Breast epithelium (tissue), 4 donors: ENCODE data around the gene CLPSL1. TPM values are rescaled to one million over a fixed set of nuclear protein-coding genes. Genes with fewer than 3 reads are reported as not detected.

Experiments
- DNase-seq, 2 donors: peaks; one replicate each; pipeline ENCODE4 v3.0.0-alpha.2; 2019; ENCODE audit warnings: low spot score in 2 of 2
- H3K27ac ChIP-seq, 2 donors: fragments of 200-600 bp; sonication (generic) in 1 of 2; one replicate each; pipeline ENCODE4 v1.5.1; 2016 to 2019; ENCODE audit warnings: mild to moderate bottlenecking in 1 of 2
- H3K27me3 ChIP-seq, 2 donors: fragments of 200-600 bp; sonication (generic) in 1 of 2; one replicate each; pipeline versions ENCODE4 v1.5.1 to v1.6.0; 2017 to 2019; ENCODE audit warnings: control low read depth in 1 of 2, mild to moderate bottlenecking in 1 of 2
- H3K36me3 ChIP-seq: fragments of 200-600 bp; one replicate; pipeline ENCODE4 v1.5.1; 2019
- H3K4me1 ChIP-seq, 2 donors: fragments of 200-600 bp; sonication (generic); one replicate each; pipeline ENCODE4 v1.5.1; 2016 to 2019; ENCODE audit warnings: control low read depth in 1 of 2
- H3K4me3 ChIP-seq, 3 donors: fragments of 200-600 bp; sonication (generic); 1 replicate in 2 of 3; 2 replicates in 1 of 3; pipeline ENCODE4 v1.5.1; 2016 to 2019; ENCODE audit warnings: mild to moderate bottlenecking in 3 of 3, moderate library complexity in 2 of 3
- H3K9me3 ChIP-seq, 2 donors: fragments of 200-600 bp; sonication (generic) in 1 of 2; one replicate each; pipeline ENCODE4 v1.5.1; 2016 to 2019; ENCODE audit warnings: control low read depth in 1 of 2
- CTCF ChIP-seq, 3 donors: fragments of 450-650 bp; IDR thresholded peaks; one replicate each; pipeline ENCODE4 v1.5.1; 2016 to 2017; ENCODE audit warnings: antibody characterized with exemption in 3 of 3, mild to moderate bottlenecking in 3 of 3, moderate library complexity in 3 of 3
- POLR2A ChIP-seq: fragments of 450-650 bp; IDR thresholded peaks from one replicate; pipeline ENCODE4 v1.6.1; 2016; ENCODE audit warnings: antibody characterized with exemption, mild to moderate bottlenecking, moderate library complexity
- POLR2AphosphoS5 ChIP-seq, 3 donors: sonication (generic); formaldehyde crosslinking; IDR thresholded peaks; one replicate each; pipeline ENCODE4 v1.6.1; 2017; ENCODE audit warnings: antibody characterized with exemption in 3 of 3
- intact Hi-C: fragments of 100-400 bp; cut with DNase I; formaldehyde crosslinking; loops from one replicate; pipeline ENCODE4 v1.15.1; 2023; ENCODE audit warnings: low total_unique reads
- total RNA-seq, 3 donors: library from RNA; depleted of rRNA; stranded (reverse); fragments of >200 nt; gene quantifications; one replicate each; pipeline ENCODE4 v1.1.0, GENCODE V29; 2016

The CLPSL1 gene
- total RNA-seq, 3 donors from 2014 or later: 1.3 TPM; not detected in 2

GRCh38 chr6:35735452-35735851, 45.4 kb upstream of the CLPSL1 start:
- Histone ChIP-seq H3K36me3 (no peaks in the 10 kb centered on the region), H3K4me3 (no peak overlapping the region), H3K4me1 (peaks cover 16 to 26% of the 10 kb centered on the region in 2 donors), H3K27me3 (no peaks in the 10 kb centered on the region), H3K9me3 (no peaks in the 10 kb centered on the region), H3K27ac (no peak overlapping the region)
- DNase-seq: no peak
- TF ChIP-seq POLR2AphosphoS5 (IDR thresholded peaks at IDR 0.05): no peak
- TF ChIP-seq CTCF (IDR thresholded peaks at IDR 0.05): no peak
- intact Hi-C loops: loop anchor here (5.0 kb wide), 2 partner anchors 148 to 208 kb away; no protein-coding TSS in a partner anchor

- Histone ChIP-seq H3K4me1 (peaks cover 16 to 20% of the 10 kb centered on the region in 2 donors), H3K27ac (no peak overlapping the region), H3K9me3 (no peaks in the 10 kb centered on the region), H3K27me3 (no peaks in the 10 kb centered on the region), H3K36me3 (no peaks in the 10 kb centered on the region), H3K4me3 (no peak overlapping the region)
- no peak for TF ChIP-seq POLR2A
- TF ChIP-seq CTCF (IDR thresholded peaks at IDR 0.05): peak; percentile 79 to 92 (median 85)
- peak in 2 of 3 donors; percentile 19 to 22 for TF ChIP-seq POLR2AphosphoS5 (IDR thresholded peaks at IDR 0.05)
- intact Hi-C loops: loop anchor here (5.0 kb wide), 2 partner anchors 149 to 209 kb away; no protein-coding TSS in a partner anchor
- peak; percentile 62 to 66 for DNase-seq
These were observed 44.4 kb upstream of the CLPSL1 start for GRCh38 chr6:35736253-35736894.

GRCh38 chr6:35736982-35737412, 43.8 kb upstream of the CLPSL1 start, which contains the start of gene ARMC12:
TSS of gene ARMC12 (plus strand) at chr6:35737032. CDS start at chr6:35737109, 77 bp downstream.
- Histone ChIP-seq H3K36me3 (no peaks in the 10 kb centered on the region), H3K27ac (no peak within 1 kb of the TSS)

GRCh38 chr6:35737413-35738211, 43.2 kb upstream of the CLPSL1 start:
- H3K27me3 ChIP-seq: no peaks in the 10 kb centered on the region
- no peak overlapping the region for H3K4me3 ChIP-seq
- intact Hi-C loops: loop anchor here (5.0 kb wide), 2 partner anchors 150 to 210 kb away; no protein-coding TSS in a partner anchor
- no peaks in the 10 kb centered on the region for H3K36me3 ChIP-seq
- H3K4me1 ChIP-seq: peaks cover 14 to 17% of the 10 kb centered on the region in 2 donors
- no peak for DNase-seq
- no peaks in the 10 kb centered on the region for H3K9me3 ChIP-seq
- TF ChIP-seq POLR2AphosphoS5 (IDR thresholded peaks at IDR 0.05) (peak in 1 of 3 donors; percentile 38), CTCF (IDR thresholded peaks at IDR 0.05) (peak; percentile 85 to 98 (median 97)), POLR2A (no peak)
- H3K27ac ChIP-seq: no peak overlapping the region

More at GRCh38 chr6:35736982-35737412, 43.8 kb upstream of the CLPSL1 start, which contains the start of gene ARMC12:
- TF ChIP-seq CTCF (IDR thresholded peaks at IDR 0.05) (no peak), POLR2A (no peak), POLR2AphosphoS5 (IDR thresholded peaks at IDR 0.05) (no peak)
- H3K4me3 ChIP-seq: no peak within 1 kb of the TSS
- H3K9me3 ChIP-seq: no peaks in the 10 kb centered on the region
- no peaks in the 10 kb centered on the region for H3K27me3 ChIP-seq
- intact Hi-C loops: loop anchor here (5.0 kb wide), 2 partner anchors 150 to 210 kb away; no protein-coding TSS in a partner anchor
- H3K4me1 ChIP-seq: peaks cover 16 to 20% of the 10 kb centered on the region in 2 donors
- no peak for DNase-seq
